HepG2 (cell line): ENCODE data around the gene SLC5A10. TPM values are rescaled to one million over a fixed set of nuclear protein-coding genes. Genes with fewer than 3 reads are reported as not detected.

ENCODE experiments used
- FOSL2 ChIP-seq: sonication (generic); formaldehyde crosslinking; IDR thresholded peaks from 2 replicates; pipeline ENCODE4 v1.4.0; 2020; ENCODE audit warnings: missing genetic modification reagents
- GABPA ChIP-seq, 2 experiments: IDR thresholded peaks; 2 replicates each; pipeline ENCODE4 v1.6.1; 2011 to 2016; ENCODE audit warnings: low read depth in 2 of 2, low read length in 1 of 2, missing biosample characterization in 1 of 2, missing genetic modification characterization in 1 of 2
- HNF4G ChIP-seq, 2 experiments: sonication (generic) in 1 of 2; formaldehyde crosslinking in 1 of 2; IDR thresholded peaks; 2 replicates each; pipeline versions ENCODE4 v1.4.0 to v1.6.1; 2011 to 2020; ENCODE audit warnings: borderline replicate concordance in 2 of 2, low read depth in 2 of 2, mild to moderate bottlenecking in 2 of 2, low read length in 1 of 2, missing genetic modification reagents in 1 of 2, moderate library complexity in 1 of 2
- MEF2D ChIP-seq: sonication (generic); formaldehyde crosslinking; IDR thresholded peaks from 2 replicates; pipeline ENCODE4 v1.5.1; 2020; ENCODE audit warnings: mild to moderate bottlenecking, missing genetic modification reagents
- MIER2 ChIP-seq: IDR thresholded peaks from 2 replicates; pipeline ENCODE4 v1.6.1; 2016; ENCODE audit warnings: missing biosample characterization, missing genetic modification reagents
- PAWR ChIP-seq: sonication (generic); formaldehyde crosslinking; IDR thresholded peaks from 2 replicates; pipeline ENCODE4 v1.4.0; 2020; ENCODE audit warnings: missing genetic modification reagents, mild to moderate bottlenecking, borderline replicate concordance
- SIN3A ChIP-seq: IDR thresholded peaks from 2 replicates; pipeline ENCODE4 v1.6.1; 2011; ENCODE audit warnings: low read depth, mild to moderate bottlenecking, control low read depth, low read length, borderline replicate concordance
- SRY ChIP-seq: sonication (generic); formaldehyde crosslinking; IDR thresholded peaks from 2 replicates; pipeline ENCODE4 v1.8.0; 2022; ENCODE audit warnings: mild to moderate bottlenecking, missing genetic modification reagents
- TMF1 ChIP-seq: sonication (generic); formaldehyde crosslinking; IDR thresholded peaks from 2 replicates; pipeline ENCODE4 v1.8.1; 2022; ENCODE audit warnings: low read depth, missing genetic modification reagents
- ZBTB42 ChIP-seq: sonication (generic); formaldehyde crosslinking; IDR thresholded peaks from 2 replicates; pipeline ENCODE4 v1.5.0; 2020; ENCODE audit warnings: mild to moderate bottlenecking, missing genetic modification reagents
- ZNF550 ChIP-seq: sonication (generic); formaldehyde crosslinking; IDR thresholded peaks from 2 replicates; pipeline ENCODE4 v1.4.0; 2020; ENCODE audit warnings: mild to moderate bottlenecking, missing genetic modification reagents, borderline replicate concordance
- ZNF572 ChIP-seq: sonication (generic); formaldehyde crosslinking; IDR thresholded peaks from 2 replicates; pipeline ENCODE4 v1.5.1; 2020; ENCODE audit warnings: mild to moderate bottlenecking, missing genetic modification reagents
- polyA plus RNA-seq, 8 experiments: library from polyadenylated mRNA; depleted of rRNA in 3 of 8; stranded (reverse) in 7 of 8; unstranded in 1 of 8; fragments of >200 nt; fragmentation: Illumina TruSeq in 4 of 8; extraction: Trizol in 4 of 8; gene quantifications; 2 replicates each; pipeline versions ENCODE4 v1.2.1 to v1.2.3, GENCODE V29; 2011 to 2016; ENCODE audit warnings: low read depth in 4 of 8, missing spikeins in 1 of 8, mixed read lengths in 1 of 8; ENCODE audit not compliant: insufficient read depth in 1 of 8
- total RNA-seq, 5 experiments: library from RNA; depleted of rRNA; stranded (reverse); fragments of >200 nt; fragmentation: Illumina TruSeq; extraction: Trizol; gene quantifications; 2 replicates each; pipeline ENCODE4 v1.2.3, GENCODE V29; 2016; ENCODE audit warnings: low read depth in 1 of 5
- TF ChIP-seq, protein P1 (sequence below): sonication (generic); formaldehyde crosslinking; IDR thresholded peaks from 2 replicates; pipeline ENCODE4 v1.9.0; 2022; ENCODE audit warnings: low read depth, missing genetic modification reagents
- TF ChIP-seq, protein P2 (sequence below): sonication (generic); formaldehyde crosslinking; IDR thresholded peaks from 2 replicates; pipeline ENCODE4 v1.4.0; 2020; ENCODE audit warnings: missing genetic modification reagents
- TF ChIP-seq, protein P3 (sequence below), 2 experiments: IDR thresholded peaks; 2 replicates each; pipeline ENCODE4 v1.6.1; 2011 to 2012; ENCODE audit warnings: low read length in 2 of 2, borderline replicate concordance in 1 of 2, low read depth in 1 of 2, mild to moderate bottlenecking in 1 of 2, moderate library complexity in 1 of 2

Gene SLC5A10
- total and polyA plus RNA-seq, 2 of the 13 experiments (the other 11 are each of a cell fraction or from before 2014, with no cell fraction given) = 0.05 TPM; not detected in 1

DNA sequence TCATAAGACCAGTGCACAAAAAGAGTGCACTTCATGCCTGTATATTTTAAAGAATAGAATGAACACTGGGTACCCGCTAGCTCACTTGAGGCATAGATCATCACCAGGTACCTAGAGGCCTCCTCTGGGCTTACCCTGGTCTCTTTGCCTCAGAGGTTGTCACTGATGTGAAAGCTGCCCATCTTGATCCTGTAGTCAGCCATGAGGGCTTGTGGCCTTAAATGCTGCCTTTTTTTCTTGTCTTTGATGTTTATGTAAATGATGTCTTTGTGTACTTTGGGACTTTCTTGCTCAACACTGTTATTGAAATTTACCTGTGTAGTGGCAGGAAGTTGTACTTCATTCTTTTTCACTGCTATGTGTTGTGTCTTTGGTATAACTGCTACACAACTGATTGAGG lies 26.8 kb upstream of the SLC5A10 start (continued):
- no peak for TF ChIP-seq ZNF572 (CRISPR knock-in tag)
- TF ChIP-seq, protein P1, sequence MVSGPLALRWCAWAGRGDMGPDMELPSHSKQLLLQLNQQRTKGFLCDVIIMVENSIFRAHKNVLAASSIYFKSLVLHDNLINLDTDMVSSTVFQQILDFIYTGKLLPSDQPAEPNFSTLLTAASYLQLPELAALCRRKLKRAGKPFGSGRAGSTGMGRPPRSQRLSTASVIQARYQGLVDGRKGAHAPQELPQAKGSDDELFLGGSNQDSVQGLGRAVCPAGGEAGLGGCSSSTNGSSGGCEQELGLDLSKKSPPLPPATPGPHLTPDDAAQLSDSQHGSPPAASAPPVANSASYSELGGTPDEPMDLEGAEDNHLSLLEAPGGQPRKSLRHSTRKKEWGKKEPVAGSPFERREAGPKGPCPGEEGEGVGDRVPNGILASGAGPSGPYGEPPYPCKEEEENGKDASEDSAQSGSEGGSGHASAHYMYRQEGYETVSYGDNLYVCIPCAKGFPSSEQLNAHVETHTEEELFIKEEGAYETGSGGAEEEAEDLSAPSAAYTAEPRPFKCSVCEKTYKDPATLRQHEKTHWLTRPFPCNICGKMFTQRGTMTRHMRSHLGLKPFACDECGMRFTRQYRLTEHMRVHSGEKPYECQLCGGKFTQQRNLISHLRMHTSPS (CRISPR knock-in tag) = no peak
- TF ChIP-seq, protein P2, sequence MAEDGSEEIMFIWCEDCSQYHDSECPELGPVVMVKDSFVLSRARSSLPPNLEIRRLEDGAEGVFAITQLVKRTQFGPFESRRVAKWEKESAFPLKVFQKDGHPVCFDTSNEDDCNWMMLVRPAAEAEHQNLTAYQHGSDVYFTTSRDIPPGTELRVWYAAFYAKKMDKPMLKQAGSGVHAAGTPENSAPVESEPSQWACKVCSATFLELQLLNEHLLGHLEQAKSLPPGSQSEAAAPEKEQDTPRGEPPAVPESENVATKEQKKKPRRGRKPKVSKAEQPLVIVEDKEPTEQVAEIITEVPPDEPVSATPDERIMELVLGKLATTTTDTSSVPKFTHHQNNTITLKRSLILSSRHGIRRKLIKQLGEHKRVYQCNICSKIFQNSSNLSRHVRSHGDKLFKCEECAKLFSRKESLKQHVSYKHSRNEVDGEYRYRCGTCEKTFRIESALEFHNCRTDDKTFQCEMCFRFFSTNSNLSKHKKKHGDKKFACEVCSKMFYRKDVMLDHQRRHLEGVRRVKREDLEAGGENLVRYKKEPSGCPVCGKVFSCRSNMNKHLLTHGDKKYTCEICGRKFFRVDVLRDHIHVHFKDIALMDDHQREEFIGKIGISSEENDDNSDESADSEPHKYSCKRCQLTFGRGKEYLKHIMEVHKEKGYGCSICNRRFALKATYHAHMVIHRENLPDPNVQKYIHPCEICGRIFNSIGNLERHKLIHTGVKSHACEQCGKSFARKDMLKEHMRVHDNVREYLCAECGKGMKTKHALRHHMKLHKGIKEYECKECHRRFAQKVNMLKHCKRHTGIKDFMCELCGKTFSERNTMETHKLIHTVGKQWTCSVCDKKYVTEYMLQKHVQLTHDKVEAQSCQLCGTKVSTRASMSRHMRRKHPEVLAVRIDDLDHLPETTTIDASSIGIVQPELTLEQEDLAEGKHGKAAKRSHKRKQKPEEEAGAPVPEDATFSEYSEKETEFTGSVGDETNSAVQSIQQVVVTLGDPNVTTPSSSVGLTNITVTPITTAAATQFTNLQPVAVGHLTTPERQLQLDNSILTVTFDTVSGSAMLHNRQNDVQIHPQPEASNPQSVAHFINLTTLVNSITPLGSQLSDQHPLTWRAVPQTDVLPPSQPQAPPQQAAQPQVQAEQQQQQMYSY (CRISPR knock-in tag) = no peak
- TF ChIP-seq, protein P3, sequence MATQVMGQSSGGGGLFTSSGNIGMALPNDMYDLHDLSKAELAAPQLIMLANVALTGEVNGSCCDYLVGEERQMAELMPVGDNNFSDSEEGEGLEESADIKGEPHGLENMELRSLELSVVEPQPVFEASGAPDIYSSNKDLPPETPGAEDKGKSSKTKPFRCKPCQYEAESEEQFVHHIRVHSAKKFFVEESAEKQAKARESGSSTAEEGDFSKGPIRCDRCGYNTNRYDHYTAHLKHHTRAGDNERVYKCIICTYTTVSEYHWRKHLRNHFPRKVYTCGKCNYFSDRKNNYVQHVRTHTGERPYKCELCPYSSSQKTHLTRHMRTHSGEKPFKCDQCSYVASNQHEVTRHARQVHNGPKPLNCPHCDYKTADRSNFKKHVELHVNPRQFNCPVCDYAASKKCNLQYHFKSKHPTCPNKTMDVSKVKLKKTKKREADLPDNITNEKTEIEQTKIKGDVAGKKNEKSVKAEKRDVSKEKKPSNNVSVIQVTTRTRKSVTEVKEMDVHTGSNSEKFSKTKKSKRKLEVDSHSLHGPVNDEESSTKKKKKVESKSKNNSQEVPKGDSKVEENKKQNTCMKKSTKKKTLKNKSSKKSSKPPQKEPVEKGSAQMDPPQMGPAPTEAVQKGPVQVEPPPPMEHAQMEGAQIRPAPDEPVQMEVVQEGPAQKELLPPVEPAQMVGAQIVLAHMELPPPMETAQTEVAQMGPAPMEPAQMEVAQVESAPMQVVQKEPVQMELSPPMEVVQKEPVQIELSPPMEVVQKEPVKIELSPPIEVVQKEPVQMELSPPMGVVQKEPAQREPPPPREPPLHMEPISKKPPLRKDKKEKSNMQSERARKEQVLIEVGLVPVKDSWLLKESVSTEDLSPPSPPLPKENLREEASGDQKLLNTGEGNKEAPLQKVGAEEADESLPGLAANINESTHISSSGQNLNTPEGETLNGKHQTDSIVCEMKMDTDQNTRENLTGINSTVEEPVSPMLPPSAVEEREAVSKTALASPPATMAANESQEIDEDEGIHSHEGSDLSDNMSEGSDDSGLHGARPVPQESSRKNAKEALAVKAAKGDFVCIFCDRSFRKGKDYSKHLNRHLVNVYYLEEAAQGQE (IDR thresholded peaks at IDR 0.05; ENCODE audit: borderline replicate concordance in 1 of 2, low read depth in 1 of 2, low read length in 2 of 2) = no peak
- no peak for TF ChIP-seq GABPA (IDR thresholded peaks at IDR 0.05; ENCODE audit: low read depth, low read length)
- peak; percentile 32; the same call in 1 of the 2 replicates for TF ChIP-seq GABPA (CRISPR knock-in tag; IDR thresholded peaks at IDR 0.05; ENCODE audit: low read depth)
- no peak for TF ChIP-seq MEF2D (CRISPR knock-in tag)
- 0 out of 2 replicates have a peak, but pooled peaks have one; percentile 25 for TF ChIP-seq FOSL2 (CRISPR knock-in tag)
- TF ChIP-seq ZBTB42 (CRISPR knock-in tag) = no peak
- TF ChIP-seq SIN3A = no peak
- TF ChIP-seq PAWR (CRISPR knock-in tag) = no peak
- TF ChIP-seq MIER2 (CRISPR knock-in tag) = no peak
- no peak for TF ChIP-seq ZNF550
- no peak for TF ChIP-seq TMF1
- TF ChIP-seq SRY (CRISPR knock-in tag) = no peak
- no peak for TF ChIP-seq HNF4G (IDR thresholded peaks at IDR 0.05; ENCODE audit: borderline replicate concordance, low read depth, low read length)
- no peak for TF ChIP-seq HNF4G (CRISPR knock-in tag; IDR thresholded peaks at IDR 0.05; ENCODE audit: borderline replicate concordance, low read depth)
